ENCODE results near the gene TMEM44.
"Not testable (repeated sequence)": the region's sequence is repeated elsewhere in the genome, so short reads cannot be mapped to it uniquely, and the experiment has no call there.

Gene TMEM44

DNA sequence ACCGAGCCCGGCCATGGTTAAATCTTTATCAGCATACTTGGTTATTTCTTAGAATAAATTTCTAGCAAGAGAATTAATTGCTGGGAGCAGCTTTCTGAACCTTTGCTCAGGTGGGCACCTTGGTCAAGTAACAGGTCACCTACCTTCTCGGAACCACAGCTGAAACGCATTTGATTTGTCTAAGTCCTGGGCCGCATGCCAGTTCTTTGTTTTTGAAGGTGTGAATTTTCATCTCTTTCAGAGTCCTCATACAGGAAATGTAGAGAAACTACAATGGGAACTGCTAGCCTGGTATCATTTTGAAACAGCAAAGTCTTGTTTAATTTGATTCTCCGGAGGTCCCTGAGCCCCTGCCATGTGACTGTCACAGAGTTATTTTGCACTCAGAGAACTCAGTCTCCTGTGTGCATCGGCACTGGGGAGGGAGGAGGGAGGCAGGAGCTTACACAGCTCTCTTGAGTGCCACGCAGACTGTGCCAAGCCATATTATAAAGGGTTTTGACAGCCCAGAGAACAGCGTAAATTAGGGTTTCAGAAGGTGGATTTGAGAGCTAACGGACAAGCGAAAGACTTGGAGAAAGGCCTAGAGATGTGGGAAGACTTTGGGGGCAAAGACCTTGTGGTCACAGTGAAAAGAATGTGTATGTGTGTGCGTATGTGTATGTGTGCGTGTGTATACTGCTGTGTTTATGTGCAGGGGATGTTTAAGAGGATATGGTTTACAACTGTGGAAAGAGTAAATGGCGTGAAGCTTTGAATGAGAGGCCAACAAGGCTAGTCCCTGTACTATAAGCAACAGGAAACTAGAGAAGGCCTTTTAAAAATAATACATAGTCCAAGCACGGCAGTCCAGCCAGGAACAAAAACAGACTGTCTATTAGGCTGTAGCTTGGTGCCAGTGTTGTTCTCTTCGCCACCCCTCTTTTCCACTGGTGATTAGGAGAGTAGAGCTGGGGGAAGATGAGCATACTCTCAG is 84.6 kb downstream of the TMEM44 start:
- peak overlapping the region in 1 of 2 donors; percentile 47 for H3K27ac ChIP-seq
- TF ChIP-seq, protein P1, sequence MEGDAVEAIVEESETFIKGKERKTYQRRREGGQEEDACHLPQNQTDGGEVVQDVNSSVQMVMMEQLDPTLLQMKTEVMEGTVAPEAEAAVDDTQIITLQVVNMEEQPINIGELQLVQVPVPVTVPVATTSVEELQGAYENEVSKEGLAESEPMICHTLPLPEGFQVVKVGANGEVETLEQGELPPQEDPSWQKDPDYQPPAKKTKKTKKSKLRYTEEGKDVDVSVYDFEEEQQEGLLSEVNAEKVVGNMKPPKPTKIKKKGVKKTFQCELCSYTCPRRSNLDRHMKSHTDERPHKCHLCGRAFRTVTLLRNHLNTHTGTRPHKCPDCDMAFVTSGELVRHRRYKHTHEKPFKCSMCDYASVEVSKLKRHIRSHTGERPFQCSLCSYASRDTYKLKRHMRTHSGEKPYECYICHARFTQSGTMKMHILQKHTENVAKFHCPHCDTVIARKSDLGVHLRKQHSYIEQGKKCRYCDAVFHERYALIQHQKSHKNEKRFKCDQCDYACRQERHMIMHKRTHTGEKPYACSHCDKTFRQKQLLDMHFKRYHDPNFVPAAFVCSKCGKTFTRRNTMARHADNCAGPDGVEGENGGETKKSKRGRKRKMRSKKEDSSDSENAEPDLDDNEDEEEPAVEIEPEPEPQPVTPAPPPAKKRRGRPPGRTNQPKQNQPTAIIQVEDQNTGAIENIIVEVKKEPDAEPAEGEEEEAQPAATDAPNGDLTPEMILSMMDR (IDR thresholded peaks at IDR 0.05) = no peak
- no peak overlapping the region for H3K4me3 ChIP-seq
- no peak for DNase-seq (ENCODE audit: low spot score)

DNA sequence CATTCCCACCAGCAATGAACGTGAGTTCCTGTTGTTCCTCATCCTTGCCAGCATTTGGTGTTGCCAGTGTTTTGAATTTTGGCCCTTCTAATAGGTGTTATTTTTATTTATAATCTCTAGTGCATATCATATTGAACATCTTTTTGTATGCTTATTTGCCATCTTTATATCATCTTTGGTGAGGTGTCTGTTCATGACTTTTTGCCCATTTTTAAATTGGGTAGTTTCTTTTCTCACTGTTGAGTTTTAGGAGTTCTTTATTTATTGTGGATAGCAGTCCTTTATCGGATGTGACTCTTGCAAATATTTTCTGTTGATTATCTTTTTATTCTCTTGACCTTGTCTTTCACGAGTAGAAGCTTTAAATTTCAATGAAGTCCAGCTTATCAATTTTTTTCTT is 86.2 kb downstream of the TMEM44 start:
- DNase-seq (ENCODE audit: low spot score) = no peak
- TF ChIP-seq, protein P1 (IDR thresholded peaks at IDR 0.05) = no peak
- Histone ChIP-seq H3K27ac (no peak overlapping the region), H3K4me3 (no peak overlapping the region)

DNA sequence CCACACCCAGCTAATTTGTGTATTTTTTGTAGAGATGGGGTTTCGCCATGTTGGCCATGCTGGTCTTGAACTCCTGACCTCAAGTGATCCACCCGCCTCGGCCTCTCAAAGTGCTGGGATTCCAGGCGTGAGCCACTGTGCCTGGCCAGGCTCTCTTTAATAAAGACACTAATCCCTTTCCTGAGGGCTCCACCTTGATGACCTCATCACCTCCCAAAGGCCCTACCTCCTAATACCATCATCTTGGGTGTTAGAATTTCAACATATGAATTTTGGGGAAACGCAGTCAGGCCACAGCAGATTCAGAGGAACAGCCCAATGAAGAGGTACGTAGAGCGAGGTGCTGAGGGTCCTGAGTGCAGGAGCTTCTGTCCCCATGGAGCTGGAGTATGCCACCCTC is 87.7 kb downstream of the TMEM44 start:
- DNase-seq (ENCODE audit: low spot score); H3K27ac ChIP-seq; H3K4me3 ChIP-seq: not testable (repeated sequence)

DNA sequence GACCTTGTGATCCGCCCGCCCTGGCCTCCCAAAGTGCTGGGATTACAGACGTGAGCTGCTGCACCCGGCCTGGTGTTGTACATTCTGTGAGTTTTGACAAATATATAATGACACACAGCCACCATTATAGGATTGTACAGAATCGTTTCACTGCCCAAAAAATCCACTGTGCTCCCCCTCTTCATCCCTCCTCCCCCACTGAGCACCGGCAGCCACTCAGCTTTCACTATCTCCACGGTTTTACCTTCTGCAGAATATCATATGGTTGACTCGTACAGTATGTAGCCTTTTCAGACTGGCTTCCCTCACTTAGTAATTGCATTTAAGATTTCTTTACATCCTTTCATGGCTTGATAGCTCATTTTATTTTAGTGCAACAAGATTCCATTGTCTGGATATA is 89.7 kb downstream of the TMEM44 start:
- H3K27ac ChIP-seq = no peak overlapping the region
- no peak for DNase-seq (ENCODE audit: low spot score)
- TF ChIP-seq, protein P1 (IDR thresholded peaks at IDR 0.05) = no peak
- H3K4me3 ChIP-seq = no peak overlapping the region

DNA sequence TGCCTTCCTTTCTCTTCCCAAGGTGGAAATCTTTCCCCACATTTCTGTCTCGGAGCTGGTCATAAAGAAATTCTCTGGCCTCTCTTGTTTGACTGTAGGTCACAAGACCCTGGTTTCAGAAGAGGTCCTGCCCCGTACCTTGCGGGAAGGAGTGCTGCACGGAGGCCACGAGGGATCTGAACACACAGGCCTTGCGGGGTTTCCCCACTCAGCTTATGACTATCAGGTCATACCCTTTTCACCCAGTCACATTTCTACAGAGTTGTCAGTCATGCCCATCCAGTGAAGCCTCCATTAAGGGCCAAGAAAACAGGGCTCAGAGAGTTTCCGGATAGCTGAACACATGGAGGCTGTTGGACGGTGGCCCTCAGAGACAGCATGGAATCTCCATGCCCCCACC is 91.7 kb downstream of the TMEM44 start:
- no peak for DNase-seq (ENCODE audit: low spot score)
- TF ChIP-seq, protein P1 (IDR thresholded peaks at IDR 0.05) = no peak
- H3K27ac ChIP-seq = no peak overlapping the region
- H3K4me3 ChIP-seq = no peak overlapping the region

DNA sequence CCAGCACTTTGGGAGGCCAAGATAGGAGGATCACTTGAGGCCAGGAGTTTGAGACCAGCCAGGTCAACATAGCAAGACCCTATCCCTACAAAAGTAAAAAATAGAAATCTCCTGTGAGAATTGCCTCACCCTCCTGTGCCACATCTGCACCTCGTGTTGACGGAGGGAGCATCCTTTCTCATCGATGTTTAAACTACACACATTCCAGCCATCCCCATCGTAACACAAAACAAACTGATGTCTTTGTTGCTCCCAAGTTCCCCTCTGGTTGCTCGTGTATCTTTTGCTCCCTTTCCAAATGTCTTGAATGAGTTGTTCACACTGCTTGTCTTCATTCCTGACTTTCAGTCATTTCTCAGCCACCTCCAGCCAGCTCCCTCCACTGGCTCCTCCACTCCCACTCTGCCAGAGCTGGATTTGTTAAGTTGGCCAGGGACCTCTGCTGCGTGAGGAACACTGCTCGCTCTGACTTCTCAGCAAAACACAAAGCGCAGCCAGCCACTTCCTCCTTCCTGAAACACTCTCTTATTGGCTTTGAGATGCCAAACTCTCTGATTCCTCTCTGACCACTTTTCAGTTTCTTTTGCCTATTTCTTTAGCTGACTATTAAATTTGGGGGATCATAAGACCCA is 92.8 kb downstream of the TMEM44 start:
- DNase-seq (ENCODE audit: low spot score) = no peak
- TF ChIP-seq, protein P1 (IDR thresholded peaks at IDR 0.05) = no peak
- Histone ChIP-seq H3K4me3 (no peak overlapping the region), H3K27ac (peak overlapping the region in 1 of 2 donors; percentile 65)

DNA sequence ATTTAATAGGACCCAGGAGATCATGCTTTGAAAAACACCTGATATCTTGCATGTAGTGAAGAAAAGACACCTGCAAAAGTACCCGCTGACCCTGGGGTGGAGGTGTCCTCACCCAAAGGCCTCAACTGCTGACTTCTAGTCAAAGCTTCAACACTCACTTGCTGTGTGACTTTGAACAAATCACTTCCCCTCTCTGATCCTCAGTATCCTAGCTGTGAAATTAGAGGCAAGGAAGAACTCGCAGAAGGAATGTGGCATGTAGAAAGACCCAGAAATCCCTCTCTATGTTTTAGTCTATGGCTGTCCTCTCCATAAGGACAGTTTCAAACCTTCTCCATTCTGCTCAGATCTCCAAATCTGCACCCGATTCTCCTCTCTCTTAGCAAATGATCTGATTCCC is 93.7 kb downstream of the TMEM44 start:
- no peak for DNase-seq (ENCODE audit: low spot score)
- H3K27ac ChIP-seq = no peak overlapping the region
- no peak overlapping the region for H3K4me3 ChIP-seq
- TF ChIP-seq, protein P1 (IDR thresholded peaks at IDR 0.05) = no peak
